Measurements from ENCODE around the gene NOS3. TPM values are rescaled to one million over a fixed set of nuclear protein-coding genes. Genes with fewer than 3 reads are reported as not detected.
A peak's percentile ranks its signal among the peaks of the same experiment; 100 is the strongest.

NOS3 gene
- total RNA-seq, 4 donors from 2014 or later = 1.4 to 3.2 (median 2.2) TPM

- WGBS, 2 donors = 81 to 90% methylated on average over 5 to 8 of the region's 17 CpGs
- DNase-seq = no peak
- Histone ChIP-seq H3K27me3 (peaks cover 0 to 59% (median 0%) of the 10 kb centered on the region in 4 donors), H3K9me3 (no peaks in the 10 kb centered on the region), H3K36me3 (no peaks in the 10 kb centered on the region), H3K4me3 (no peak overlapping the region), H3K4me1 (peaks cover 8 to 30% (median 8%) of the 10 kb centered on the region in 3 donors), H3K27ac (no peak overlapping the region)
- TF ChIP-seq POLR2A (IDR thresholded peaks at IDR 0.05) (no peak), CTCF (IDR thresholded peaks at IDR 0.05) (no peak)
- intact Hi-C loops (cut with DNase I) = no loop called here
These were observed 37.5 kb upstream of the NOS3 start for GRCh38 chr7:150953061-150953997.

DNA sequence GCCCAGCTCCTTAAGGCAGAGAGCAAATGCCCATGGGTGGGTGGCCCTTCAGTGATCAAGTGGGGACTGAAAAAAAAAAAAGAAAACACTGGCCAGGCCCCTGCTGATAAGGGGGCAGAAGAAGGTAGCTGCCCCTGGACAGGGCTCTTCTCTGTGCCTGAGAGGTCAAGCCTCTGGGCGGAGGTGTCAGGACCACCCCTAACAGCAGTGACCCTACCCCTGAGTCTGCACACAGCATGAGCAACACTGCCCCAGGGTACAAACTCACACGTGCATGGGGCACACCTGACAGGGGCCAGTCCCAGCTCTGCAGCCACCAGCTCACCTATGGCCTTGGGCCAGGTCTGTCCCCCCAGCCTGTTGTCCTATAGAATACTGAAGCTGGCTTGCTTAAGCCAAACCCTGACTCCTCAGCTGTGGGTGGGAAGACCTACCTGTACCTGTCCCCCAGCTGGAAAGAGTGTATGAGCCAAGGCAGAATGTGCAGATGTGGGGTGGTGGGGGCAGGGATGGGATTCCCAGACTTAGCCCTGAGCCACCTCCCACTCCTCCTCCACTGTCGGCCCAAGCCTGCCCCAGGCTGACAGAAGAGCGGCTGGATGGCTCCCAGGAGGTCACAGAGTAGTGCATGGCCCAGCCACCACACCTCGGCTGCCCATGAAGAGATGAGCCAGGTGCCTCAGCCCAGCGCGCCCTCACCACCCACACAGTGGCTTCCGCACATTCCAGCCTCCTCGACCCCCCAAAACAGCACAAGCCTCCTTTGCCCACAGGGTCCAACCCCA is 36.4 kb upstream of the NOS3 start:
- H3K27ac ChIP-seq = peak overlapping the region in 1 of 4 donors; percentile 57
- no peak overlapping the region for H3K4me3 ChIP-seq
- H3K27me3 ChIP-seq = peaks cover 0 to 62% (median 0%) of the 10 kb centered on the region in 4 donors

GRCh38 chr7:150954986-150955518 is 35.8 kb upstream of the NOS3 start:
- Histone ChIP-seq H3K4me3 (peak overlapping the region in 2 of 4 donors; percentile 27 to 52), H3K9me3 (no peaks in the 10 kb centered on the region), H3K4me1 (peaks cover 8 to 31% (median 8%) of the 10 kb centered on the region in 3 donors), H3K27me3 (peaks cover 0 to 69% (median 0%) of the 10 kb centered on the region in 4 donors), H3K36me3 (no peaks in the 10 kb centered on the region), H3K27ac (peak overlapping the region in 3 of 4 donors; percentile 47 to 70 (median 57))
- WGBS, 2 donors = 70 to 80% methylated on average over 5 of the region's 21 CpGs
- intact Hi-C loops (cut with DNase I) = no loop called here
- TF ChIP-seq POLR2A (IDR thresholded peaks at IDR 0.05) = no peak
- TF ChIP-seq CTCF (IDR thresholded peaks at IDR 0.05) = no peak
- no peak for DNase-seq

More for the DNA sequence above, 36.4 kb upstream of the NOS3 start:
- H3K36me3 ChIP-seq = no peaks in the 10 kb centered on the region
- H3K9me3 ChIP-seq = no peaks in the 10 kb centered on the region
- DNase-seq = no peak
- WGBS, 2 donors = 72 to 80% methylated on average over 6 to 8 of the region's 9 CpGs
- peaks cover 8 to 31% (median 8%) of the 10 kb centered on the region in 3 donors for H3K4me1 ChIP-seq
- intact Hi-C loops (cut with DNase I) = no loop called here
- TF ChIP-seq POLR2A (IDR thresholded peaks at IDR 0.05) (no peak), CTCF (IDR thresholded peaks at IDR 0.05) (no peak)

GRCh38 chr7:150955519-150956394 is 35.1 kb upstream of the NOS3 start:
- H3K36me3 ChIP-seq = no peaks in the 10 kb centered on the region
- peak overlapping the region in 3 of 4 donors; percentile 47 to 70 (median 57) for H3K27ac ChIP-seq
- H3K9me3 ChIP-seq = no peaks in the 10 kb centered on the region
- peaks cover 8 to 31% (median 8%) of the 10 kb centered on the region in 3 donors for H3K4me1 ChIP-seq
- DNase-seq = no peak
- 35 to 40% methylated on average over 7 to 9 of the region's 38 CpGs for WGBS, 2 donors
- intact Hi-C loops (cut with DNase I) = no loop called here
- peaks cover 0 to 72% (median 0%) of the 10 kb centered on the region in 4 donors for H3K27me3 ChIP-seq
- TF ChIP-seq CTCF (IDR thresholded peaks at IDR 0.05) = peak in 1 of 6 experiments; percentile 5
- no peak for TF ChIP-seq POLR2A (IDR thresholded peaks at IDR 0.05)
- H3K4me3 ChIP-seq = peak overlapping the region in 2 of 4 donors; percentile 27 to 52

Measured in esophagus squamous epithelium (tissue), 5 donors.